Keratinocyte (primary cell): Measurements from ENCODE around the gene CCDC157. TPM values are rescaled to one million over a fixed set of nuclear protein-coding genes. Genes with fewer than 3 reads are reported as not detected.

Source experiments
- DNase-seq: peaks from one replicate; pipeline ENCODE4 v3.0.0-alpha.2; 2011; ENCODE audit warnings: low read depth, missing footprints, low spot score
- FAIRE-seq: peaks from 2 replicates; lab custom pipeline; 2011; peaks lifted over from hg19 to GRCh38; lab: Jason Lieb, UNC
- H2AFZ ChIP-seq: 2 replicates; pipeline ENCODE4 v1.6.0; 2012; ENCODE audit warnings: low read length, control low read depth, inconsistent platforms; ENCODE audit not compliant: control insufficient read depth
- H3K27ac ChIP-seq: 2 replicates; pipeline ENCODE4 v1.5.1; 2011; ENCODE audit warnings: low read length; ENCODE audit not compliant: control insufficient read depth, insufficient read depth
- H3K27me3 ChIP-seq: 3 replicates; pipeline ENCODE4 v1.6.0; 2011; ENCODE audit warnings: low read length; ENCODE audit not compliant: control insufficient read depth, insufficient read depth; ENCODE audit errors: extremely low read depth
- H3K36me3 ChIP-seq, 2 experiments: 2 replicates in 1 of 2; 3 replicates in 1 of 2; pipeline ENCODE4 v1.5.1; 2011; ENCODE audit warnings: low read length in 2 of 2, mild to moderate bottlenecking in 1 of 2; ENCODE audit not compliant: control insufficient read depth in 2 of 2, insufficient read depth in 2 of 2; ENCODE audit errors: extremely low read depth in 1 of 2
- H3K4me1 ChIP-seq: 3 replicates; pipeline ENCODE4 v1.5.1; 2011; ENCODE audit warnings: low read length; ENCODE audit not compliant: control insufficient read depth, insufficient read depth; ENCODE audit errors: extremely low read depth
- H3K4me2 ChIP-seq: 3 replicates; pipeline ENCODE4 v1.6.0; 2011; ENCODE audit warnings: low read depth, low read length; ENCODE audit not compliant: control insufficient read depth, insufficient read depth; ENCODE audit errors: extremely low read depth
- H3K4me3 ChIP-seq, 3 experiments: fragments of 200-600 bp in 1 of 3; sonication (generic) in 1 of 3; 2 replicates in 2 of 3; 3 replicates in 1 of 3; pipeline ENCODE4 v1.5.1; 2011 to 2016; ENCODE audit warnings: low read length in 3 of 3, mild to moderate bottlenecking in 3 of 3, control low read depth in 2 of 3, inconsistent platforms in 1 of 3, low read depth in 1 of 3, mixed read lengths in 1 of 3, mixed run types in 1 of 3, moderate library complexity in 1 of 3; ENCODE audit not compliant: control insufficient read depth in 2 of 3, insufficient read depth in 2 of 3; ENCODE audit errors: extremely low read depth in 1 of 3
- H3K79me2 ChIP-seq: 2 replicates; pipeline ENCODE4 v1.6.0; 2012; ENCODE audit warnings: low read length; ENCODE audit not compliant: control insufficient read depth, insufficient read depth
- H3K9ac ChIP-seq: 3 replicates; pipeline ENCODE4 v1.6.0; 2011; ENCODE audit warnings: low read length; ENCODE audit not compliant: control insufficient read depth, insufficient read depth; ENCODE audit errors: extremely low read depth
- H3K9me1 ChIP-seq: 3 replicates; pipeline ENCODE4 v1.6.0; 2011; ENCODE audit warnings: low read length; ENCODE audit not compliant: control insufficient read depth, insufficient read depth; ENCODE audit errors: extremely low read depth
- H3K9me3 ChIP-seq: 2 replicates; pipeline ENCODE4 v1.5.1; 2012; ENCODE audit warnings: low read depth, low read length; ENCODE audit not compliant: control insufficient read depth
- H4K20me1 ChIP-seq: 3 replicates; pipeline ENCODE4 v1.6.0; 2011; ENCODE audit warnings: low read length; ENCODE audit not compliant: control insufficient read depth, insufficient read depth; ENCODE audit errors: extremely low read depth
- EZH2 ChIP-seq: IDR thresholded peaks from one replicate; pipeline ENCODE4 v1.6.1; 2012; ENCODE audit warnings: inconsistent platforms, mild to moderate bottlenecking, low read length, moderate library complexity
- dilution Hi-C: fragments of 300-500 bp; cut with MboI; formaldehyde crosslinking; loops from one replicate; pipeline ENCODE4 v1.7.0; 2020; ENCODE audit warnings: low sequenced_read_pairs; ENCODE audit not compliant: extremely low pct_ligation_motif_present
- polyA plus RNA-seq, 5 experiments: library from polyadenylated mRNA; depleted of rRNA in 3 of 5; stranded (reverse) in 3 of 5; stranded (forward) in 1 of 5; unstranded in 1 of 5; fragments of >200 nt; gene quantifications; 1 replicate in 1 of 5; 2 replicates in 3 of 5; 3 replicates in 1 of 5; pipeline versions ENCODE4 v1.2.1 to v1.2.3, GENCODE V29; 2011 to 2012; ENCODE audit warnings: missing spikeins in 2 of 5, low read depth in 1 of 5, low replicate concordance in 1 of 5
- TF ChIP-seq, protein P1 (sequence below), 3 experiments: IDR thresholded peaks in 1 of 3; conservative IDR thresholded peaks in 1 of 3; optimal IDR thresholded peaks in 1 of 3; 2 replicates in 2 of 3; 3 replicates in 1 of 3; pipeline versions ENCODE3 to v1.5.1; 2011; ENCODE audit warnings: low read length in 3 of 3, mild to moderate bottlenecking in 3 of 3, moderate library complexity in 2 of 3, control low read depth in 1 of 3, inconsistent platforms in 1 of 3; ENCODE audit not compliant: insufficient read depth in 2 of 3; ENCODE audit errors: extremely low read depth in 1 of 3

CCDC157 gene
- polyA plus RNA-seq, 1 donor (not counting 4 experiments of a cell fraction or from before 2014, with no cell fraction given) = 1.3 TPM

DNA sequence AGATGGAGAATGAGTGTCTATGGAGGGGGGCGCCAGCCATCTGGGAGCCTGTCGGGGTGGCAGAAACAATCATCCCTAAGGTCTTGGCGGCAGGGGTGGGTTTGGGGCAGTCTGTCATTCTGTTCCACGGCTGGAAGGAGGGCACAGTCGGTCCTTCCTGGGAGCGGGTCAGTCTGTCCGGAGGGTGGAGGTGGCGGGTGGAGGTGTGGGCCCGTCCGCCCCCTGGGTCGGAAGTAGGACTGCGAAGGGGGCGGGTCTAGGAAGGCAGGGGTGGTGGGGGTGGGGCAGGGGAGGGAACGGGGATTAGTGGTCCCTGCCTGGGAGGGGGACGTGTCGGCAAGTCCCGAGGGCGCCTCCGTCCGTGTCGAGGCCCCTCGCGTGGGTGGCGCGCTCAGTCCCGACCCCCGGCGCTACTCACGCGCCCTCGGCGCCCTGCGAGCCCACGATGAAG, 30.5 kb upstream of the CCDC157 start:
- Histone ChIP-seq H3K79me2 (peaks cover 35% of the 10 kb centered on the region), H3K9me3 (no peaks in the 10 kb centered on the region), H3K36me3 (peaks cover 0 to 19% of the 10 kb centered on the region in 2 experiments), H3K27me3 (no peaks in the 10 kb centered on the region), H3K27ac (peak overlapping the region; percentile 74), H2AFZ (peak overlapping the region; percentile 54), H4K20me1 (peaks cover 4% of the 10 kb centered on the region), H3K4me3 (peak overlapping the region; percentile 80 to 91 (median 81)), H3K4me2 (peak overlapping the region; percentile 97), H3K4me1 (peaks cover 37% of the 10 kb centered on the region), H3K9ac (peak overlapping the region; percentile 83), H3K9me1 (peaks cover 5% of the 10 kb centered on the region)
- TF ChIP-seq, protein P1, sequence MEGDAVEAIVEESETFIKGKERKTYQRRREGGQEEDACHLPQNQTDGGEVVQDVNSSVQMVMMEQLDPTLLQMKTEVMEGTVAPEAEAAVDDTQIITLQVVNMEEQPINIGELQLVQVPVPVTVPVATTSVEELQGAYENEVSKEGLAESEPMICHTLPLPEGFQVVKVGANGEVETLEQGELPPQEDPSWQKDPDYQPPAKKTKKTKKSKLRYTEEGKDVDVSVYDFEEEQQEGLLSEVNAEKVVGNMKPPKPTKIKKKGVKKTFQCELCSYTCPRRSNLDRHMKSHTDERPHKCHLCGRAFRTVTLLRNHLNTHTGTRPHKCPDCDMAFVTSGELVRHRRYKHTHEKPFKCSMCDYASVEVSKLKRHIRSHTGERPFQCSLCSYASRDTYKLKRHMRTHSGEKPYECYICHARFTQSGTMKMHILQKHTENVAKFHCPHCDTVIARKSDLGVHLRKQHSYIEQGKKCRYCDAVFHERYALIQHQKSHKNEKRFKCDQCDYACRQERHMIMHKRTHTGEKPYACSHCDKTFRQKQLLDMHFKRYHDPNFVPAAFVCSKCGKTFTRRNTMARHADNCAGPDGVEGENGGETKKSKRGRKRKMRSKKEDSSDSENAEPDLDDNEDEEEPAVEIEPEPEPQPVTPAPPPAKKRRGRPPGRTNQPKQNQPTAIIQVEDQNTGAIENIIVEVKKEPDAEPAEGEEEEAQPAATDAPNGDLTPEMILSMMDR (optimal IDR thresholded peaks at IDR 0.05 in 1 of 3, IDR thresholded peaks at IDR 0.05 in 1 of 3, conservative IDR thresholded peaks at IDR 0.05 in 1 of 3; ENCODE audit: extremely low read depth in 1 of 3, insufficient read depth in 2 of 3, low read length in 3 of 3) = no peak
- TF ChIP-seq EZH2 = no peak
- DNase-seq (no peak), FAIRE-seq (no peak)
- dilution Hi-C loops = no loop called here

- FAIRE-seq (no peak), DNase-seq (peak; percentile 71)
- H3K4me2 ChIP-seq = peak within 1 kb of the TSS; percentile 97
- H3K79me2 ChIP-seq = peaks cover 31% of the 10 kb centered on the region
- peak within 1 kb of the TSS; percentile 83 for H3K9ac ChIP-seq
- no peaks in the 10 kb centered on the region for H3K27me3 ChIP-seq
- no peaks in the 10 kb centered on the region for H3K9me3 ChIP-seq
- dilution Hi-C loops = no loop called here
- H3K27ac ChIP-seq = peak within 1 kb of the TSS; percentile 74
- peaks cover 5% of the 10 kb centered on the region for H3K9me1 ChIP-seq
- peaks cover 32% of the 10 kb centered on the region for H3K4me1 ChIP-seq
- peaks cover 0 to 15% of the 10 kb centered on the region in 2 experiments for H3K36me3 ChIP-seq
- H3K4me3 ChIP-seq = peak within 1 kb of the TSS; percentile 80 to 91 (median 81)
- H4K20me1 ChIP-seq = peaks cover 4% of the 10 kb centered on the region
- TF ChIP-seq, protein P1 (optimal IDR thresholded peaks at IDR 0.05 in 1 of 3, IDR thresholded peaks at IDR 0.05 in 1 of 3, conservative IDR thresholded peaks at IDR 0.05 in 1 of 3; ENCODE audit: extremely low read depth in 1 of 3, insufficient read depth in 2 of 3, low read length in 3 of 3) = no peak
- TF ChIP-seq EZH2 = no peak
- peak within 1 kb of the TSS; percentile 54 for H2AFZ ChIP-seq
Measured at GRCh38 chr22:30326706-30327362, 30.0 kb upstream of the CCDC157 start, which contains the start of gene TBC1D10A. TBC1D10A (minus strand) TSS chr22:30326941; CDS start chr22:30326881, 60 bp downstream.
